Stimulated activated CD8-positive, alpha-beta memory T cell treated with anti-CD3 and anti-CD28 coated beads, Interleukin-4, amount 100 ng/mL, for 4 hours (primary cell): ENCODE results near the gene LPAR2.
A peak's percentile ranks its signal among the peaks of the same experiment; 100 is the strongest.

ENCODE experiments used
- DNase-seq, 2 donors: peaks; one replicate each; pipeline ENCODE4 v3.0.0-alpha.2; 2020; ENCODE audit warnings: low read depth in 2 of 2, low spot score in 1 of 2

Gene LPAR2

DNA sequence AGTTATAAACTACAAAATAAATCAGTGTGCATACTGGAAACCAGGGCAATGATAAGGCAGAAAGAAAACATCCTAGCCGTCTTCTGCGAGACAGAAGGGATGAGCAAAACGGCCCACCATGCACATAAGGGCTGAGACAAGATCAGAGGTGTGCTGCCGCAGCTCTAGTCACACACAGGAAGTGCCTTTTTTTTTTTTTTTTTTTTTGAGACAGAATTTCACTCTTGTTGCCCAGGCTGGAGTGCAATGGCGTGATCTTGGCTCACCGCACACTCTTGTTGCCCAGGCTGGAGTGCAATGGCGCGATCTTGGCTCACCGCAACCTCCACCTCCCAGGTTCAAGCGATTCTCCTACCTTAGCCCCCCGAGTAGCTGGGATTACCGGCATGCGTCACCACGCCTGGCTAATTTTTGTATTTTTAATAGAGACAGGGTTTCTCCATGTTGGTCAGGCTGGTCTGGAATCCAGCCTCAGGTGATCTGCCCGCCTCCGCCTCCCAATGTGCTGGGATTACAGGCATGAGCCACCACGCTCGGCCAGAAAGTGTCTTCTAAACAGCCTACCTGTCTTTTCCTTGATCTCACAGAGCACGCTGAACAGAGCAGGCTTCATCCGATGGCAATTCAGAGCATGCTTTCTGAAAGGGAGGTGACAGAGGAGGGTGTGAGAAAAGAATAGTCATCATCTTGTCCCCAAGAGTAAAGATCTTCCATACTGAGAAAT is 29.1 kb downstream of the LPAR2 start:
- DNase-seq = peak in 1 of 2 donors; percentile 46

- DNase-seq = no peak
Measured at GRCh38 chr19:19597809-19598306, 30.2 kb downstream of the LPAR2 start.

- DNase-seq = no peak
Measured at GRCh38 chr19:19595171-19595701, 32.8 kb downstream of the LPAR2 start.

DNA sequence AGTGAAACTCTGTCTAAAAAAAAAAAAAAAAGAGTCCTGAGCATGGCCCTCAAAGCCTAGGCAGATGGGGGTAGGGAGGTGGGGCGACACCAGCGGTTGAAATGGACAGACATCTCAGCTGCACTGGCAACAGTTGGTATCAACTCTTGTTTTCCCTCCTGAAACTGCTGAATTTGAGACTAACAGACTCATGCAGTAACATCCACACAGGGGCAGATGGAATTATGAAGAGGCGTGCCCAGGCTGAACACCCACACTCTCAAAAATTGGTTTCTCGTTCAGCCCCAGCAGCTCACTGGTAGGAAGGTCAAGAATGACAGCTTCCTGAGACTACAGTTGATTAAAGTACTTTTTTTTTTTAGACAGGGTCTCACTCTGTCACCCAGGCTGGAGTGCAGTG is 33.6 kb downstream of the LPAR2 start:
- no peak for DNase-seq

DNA sequence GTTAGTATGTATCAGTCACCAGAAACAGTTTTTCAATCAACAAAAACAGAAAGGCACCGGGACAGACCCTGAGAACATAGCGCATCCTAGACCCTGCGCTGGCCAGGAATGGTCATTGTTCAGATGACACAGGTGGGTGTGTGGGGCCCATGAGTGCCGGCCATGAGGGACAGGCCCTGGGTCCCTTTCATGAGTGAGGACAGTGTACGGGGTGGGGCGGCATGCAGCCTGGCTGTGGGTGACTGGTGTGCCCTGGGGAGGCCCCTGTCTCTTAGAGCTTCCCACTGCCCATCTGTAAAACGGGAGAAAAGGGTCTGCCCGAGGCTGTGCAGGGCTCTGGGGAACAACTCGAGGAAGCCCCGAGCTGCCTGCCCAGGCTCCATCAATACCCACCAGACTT is 35.3 kb downstream of the LPAR2 start:
- no peak for DNase-seq

GRCh38 chr19:19591133-19591825 is 36.7 kb downstream of the LPAR2 start:
- DNase-seq = peak in 1 of 2 donors; percentile 46

DNA sequence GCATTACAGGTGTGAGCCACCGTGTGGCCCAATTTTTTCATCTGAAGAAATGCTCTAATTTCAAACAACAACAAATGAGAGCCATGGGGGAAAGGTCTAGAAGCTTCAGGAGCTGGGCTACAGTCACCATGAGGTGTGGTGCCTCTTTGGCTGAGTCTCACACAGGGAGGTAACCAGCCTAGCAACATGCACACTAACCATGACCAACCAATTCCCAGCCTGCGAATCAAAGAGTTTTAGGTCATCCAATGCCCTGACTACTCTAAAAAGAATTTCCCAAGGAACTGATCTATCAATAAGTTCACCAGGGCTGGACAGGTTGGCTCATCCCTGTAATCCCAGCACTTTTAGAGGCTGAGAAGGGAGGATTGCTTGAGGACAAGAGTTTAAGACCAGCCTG is 39.5 kb downstream of the LPAR2 start:
- no peak for DNase-seq

GRCh38 chr19:19587771-19588170 is 40.2 kb downstream of the LPAR2 start:
- no peak for DNase-seq

GRCh38 chr19:19584356-19584755 is 43.7 kb downstream of the LPAR2 start:
- no peak for DNase-seq

- DNase-seq = no peak
Measured at GRCh38 chr19:19582471-19582870, 45.5 kb downstream of the LPAR2 start.

GRCh38 chr19:19581391-19581790 is 46.6 kb downstream of the LPAR2 start:
- no peak for DNase-seq

DNA sequence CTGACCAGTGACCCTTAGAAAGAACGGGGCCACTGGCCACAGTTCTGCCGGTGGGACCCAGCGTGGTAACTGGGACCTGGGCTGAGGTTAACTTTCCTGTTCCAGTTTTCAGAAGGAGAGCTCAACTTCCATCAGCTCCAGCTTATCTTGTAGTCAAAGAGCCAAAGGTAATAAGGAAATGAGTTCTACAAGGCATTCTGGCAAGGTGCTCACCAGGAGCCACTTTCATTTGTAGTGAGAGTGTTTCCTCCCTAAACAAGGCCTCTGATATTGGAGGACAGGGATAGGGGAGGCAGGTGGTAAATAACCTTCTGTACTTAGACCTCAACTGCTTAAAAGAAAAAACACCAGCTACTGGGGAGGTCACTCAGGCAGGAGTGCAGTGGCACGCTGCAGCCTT is 47.6 kb downstream of the LPAR2 start:
- DNase-seq = no peak

DNA sequence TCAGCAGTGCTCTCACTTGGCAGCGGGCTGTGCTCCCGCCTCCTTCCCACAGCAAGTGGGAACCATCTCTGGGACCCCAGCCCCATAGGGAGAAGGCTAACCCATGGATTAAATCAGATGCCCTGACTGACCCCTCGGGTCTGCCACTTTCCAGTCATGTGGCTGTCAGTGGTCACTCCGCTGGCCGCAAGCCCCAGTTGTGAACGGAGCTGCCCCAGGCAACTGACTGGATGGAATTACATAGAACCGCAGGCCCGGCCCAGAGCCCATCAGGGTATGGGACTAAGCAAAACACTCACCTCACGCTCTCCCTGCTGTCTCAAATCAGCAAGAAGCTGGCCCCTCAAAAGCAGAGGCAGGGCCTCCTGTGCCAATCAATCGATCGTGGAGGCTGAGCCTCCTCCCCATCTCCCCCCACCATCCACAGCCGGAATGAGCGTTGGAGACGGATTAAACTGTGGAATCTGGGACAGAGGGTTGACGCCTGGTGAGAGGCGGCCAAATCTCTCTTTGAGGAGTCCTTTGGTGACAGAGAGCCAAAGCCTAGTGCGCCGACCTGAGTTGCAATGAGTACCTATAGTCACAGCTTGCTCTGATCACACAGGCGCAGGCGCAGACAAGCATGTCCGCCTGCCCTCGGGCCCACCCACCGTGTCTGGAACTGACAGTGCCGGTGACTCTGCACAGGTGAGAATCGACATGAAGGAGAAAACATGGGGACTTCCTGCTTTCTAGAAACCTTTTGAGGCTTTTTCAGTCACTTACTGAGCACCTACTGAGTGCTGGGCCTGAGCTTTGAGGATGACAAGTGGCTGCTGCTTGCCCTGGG is 48.3 kb downstream of the LPAR2 start:
- no peak for DNase-seq

- DNase-seq = no peak
Measured at GRCh38 chr19:19578252-19578651, 49.8 kb downstream of the LPAR2 start.

DNA sequence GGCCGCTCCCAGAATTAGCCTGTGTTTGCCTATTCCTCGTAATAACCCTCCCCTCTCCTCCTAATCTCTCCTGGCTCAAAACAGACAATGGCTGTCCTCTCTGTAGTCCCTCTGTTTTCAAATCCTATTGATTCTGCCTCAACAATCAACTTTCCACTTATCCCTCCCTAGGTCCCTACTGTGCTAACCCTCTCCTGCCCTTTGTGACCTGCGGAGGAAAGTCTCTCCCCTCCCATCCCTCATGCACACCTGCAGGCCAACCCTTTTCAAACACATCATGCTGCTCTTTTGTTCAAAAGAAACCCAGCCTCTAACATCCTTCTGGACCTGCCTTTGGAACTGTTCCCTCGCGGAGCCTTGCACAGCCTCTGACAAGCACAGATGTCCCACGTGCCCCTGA is 52.6 kb downstream of the LPAR2 start:
- no peak for DNase-seq
